Endothelial cell of umbilical vein (primary cell): Measurements from ENCODE around the gene FILIP1L. TPM values are rescaled to one million over a fixed set of nuclear protein-coding genes. Genes with fewer than 3 reads are reported as not detected.
A peak's percentile ranks its signal among the peaks of the same experiment; 100 is the strongest.

Experiments
- BruUV-seq: library from RNA; stranded (reverse); fragments of 400-500 nt; replicated peaks from 2 replicates; lab custom pipeline; 2021; lab: Mats Ljungman, UMichigan
- CTCF ChIA-PET: fragments of 300-600, 350-600 bp; sonication (Branson Sonifier 250); formaldehyde crosslinking; loops from one replicate; lab custom pipeline; 2021; ENCODE audit warnings: antibody characterized with exemption, inconsistent platforms; lab: Charles Lee
- POLR2A ChIA-PET: fragments of 300-600, 350-600 bp; sonication (Branson Sonifier 250); formaldehyde crosslinking; loops from one replicate; lab custom pipeline; 2021; ENCODE audit warnings: antibody characterized with exemption, inconsistent platforms; lab: Charles Lee
- DNase-seq: peaks from one replicate; pipeline ENCODE4 v3.0.0-alpha.2; 2011; ENCODE audit warnings: low read depth, low spot score
- FAIRE-seq: peaks from 2 replicates; lab custom pipeline; 2011; peaks lifted over from hg19 to GRCh38; lab: Jason Lieb, UNC
- H2AFZ ChIP-seq: 2 replicates; pipeline ENCODE4 v1.6.0; 2012; ENCODE audit warnings: low read depth, low read length, control low read depth, inconsistent platforms
- H3K27ac ChIP-seq: 2 replicates; pipeline ENCODE4 v1.5.1; 2011; ENCODE audit warnings: low read depth, mild to moderate bottlenecking, control low read depth, low read length, moderate library complexity; ENCODE audit not compliant: insufficient read depth
- H3K27me3 ChIP-seq, 2 experiments: 2 replicates each; pipeline versions ENCODE4 v1.6.0 to v1.6.1; 2011; ENCODE audit warnings: low read length in 2 of 2, mixed read lengths in 1 of 2; ENCODE audit not compliant: control insufficient read depth in 2 of 2, insufficient read depth in 2 of 2
- H3K36me3 ChIP-seq, 2 experiments: 2 replicates in 1 of 2; 3 replicates in 1 of 2; pipeline ENCODE4 v1.5.1; 2011; ENCODE audit warnings: low read length in 2 of 2, mild to moderate bottlenecking in 1 of 2, moderate library complexity in 1 of 2; ENCODE audit not compliant: control insufficient read depth in 2 of 2, insufficient read depth in 2 of 2; ENCODE audit errors: extremely low read depth in 1 of 2
- H3K4me1 ChIP-seq: 3 replicates; pipeline ENCODE4 v1.5.1; 2011; ENCODE audit warnings: mild to moderate bottlenecking, low read length; ENCODE audit not compliant: control insufficient read depth, insufficient read depth; ENCODE audit errors: extremely low read depth
- H3K4me2 ChIP-seq: 2 replicates; pipeline ENCODE4 v1.6.1; 2011; ENCODE audit warnings: low read length, control low read depth, mixed read lengths; ENCODE audit not compliant: insufficient read depth
- H3K4me3 ChIP-seq, 3 experiments: fragments of 200-600 bp in 1 of 3; sonication (generic), shearing (Covaris generic) in 1 of 3; replicated peaks in 1 of 3; 2 replicates each; pipeline ENCODE4 v1.5.1; 2011 to 2016; ENCODE audit warnings: control low read depth in 3 of 3, low read length in 3 of 3, mild to moderate bottlenecking in 2 of 3, inconsistent platforms in 1 of 3, low read depth in 1 of 3, moderate library complexity in 1 of 3; ENCODE audit not compliant: insufficient read depth in 1 of 3
- H3K79me2 ChIP-seq: 2 replicates; pipeline ENCODE4 v1.6.0; 2012; ENCODE audit warnings: low read length, inconsistent platforms; ENCODE audit not compliant: control insufficient read depth, insufficient read depth
- H3K9ac ChIP-seq: replicated peaks from 2 replicates; pipeline ENCODE3; 2011; ENCODE audit warnings: low read length, control low read depth; ENCODE audit not compliant: insufficient read depth; ENCODE audit errors: extremely low read depth
- H3K9me1 ChIP-seq: replicated peaks from 3 replicates; pipeline ENCODE4 v1.6.0; 2011; ENCODE audit warnings: mild to moderate bottlenecking, low read length; ENCODE audit not compliant: control insufficient read depth, insufficient read depth; ENCODE audit errors: extremely low read depth
- H3K9me3 ChIP-seq: replicated peaks from 2 replicates; pipeline ENCODE4 v1.5.1; 2012; ENCODE audit warnings: low read length, inconsistent platforms; ENCODE audit not compliant: control insufficient read depth, insufficient read depth
- H4K20me1 ChIP-seq: replicated peaks from 2 replicates; pipeline ENCODE3; 2011; ENCODE audit warnings: mild to moderate bottlenecking, low read length; ENCODE audit not compliant: control insufficient read depth, insufficient read depth; ENCODE audit errors: extremely low read depth
- CTCF ChIP-seq, 2 donors: IDR thresholded peaks; 1 replicate in 1 of 2; 2 replicates in 1 of 2; pipeline ENCODE4 v1.5.1; 2011; ENCODE audit warnings: low read length in 2 of 2, mild to moderate bottlenecking in 2 of 2, moderate library complexity in 2 of 2, control low read depth in 1 of 2, inconsistent platforms in 1 of 2, low read depth in 1 of 2; ENCODE audit not compliant: insufficient read depth in 1 of 2; ENCODE audit errors: extremely low read depth in 1 of 2
- EZH2 ChIP-seq: IDR thresholded peaks from 2 replicates; pipeline ENCODE4 v1.6.1; 2012; ENCODE audit warnings: borderline replicate concordance, low read depth, mild to moderate bottlenecking, moderate library complexity, low read length, inconsistent platforms; ENCODE audit not compliant: severe bottlenecking
- FOS ChIP-seq: IDR thresholded peaks from 2 replicates; pipeline ENCODE4 v1.6.1; 2011; ENCODE audit warnings: mild to moderate bottlenecking, low read length, moderate library complexity, borderline replicate concordance; ENCODE audit not compliant: insufficient read depth
- GATA2 ChIP-seq: IDR thresholded peaks from 2 replicates; pipeline ENCODE4 v1.7.0; 2011; ENCODE audit warnings: low read depth, mild to moderate bottlenecking, moderate library complexity, mixed read lengths, low read length; ENCODE audit not compliant: insufficient read length, insufficient read depth
- JUN ChIP-seq: IDR thresholded peaks from 2 replicates; pipeline ENCODE4 v1.6.1; 2011; ENCODE audit warnings: borderline replicate concordance, low read depth; ENCODE audit not compliant: insufficient read length, insufficient read depth
- MAX ChIP-seq: IDR thresholded peaks from 2 replicates; pipeline ENCODE4 v1.6.1; 2011; ENCODE audit not compliant: insufficient read depth, insufficient read length
- MYC ChIP-seq: IDR thresholded peaks from one replicate; pipeline ENCODE4 v1.6.1; 2011; ENCODE audit warnings: mild to moderate bottlenecking, low read depth, low read length
- POLR2A ChIP-seq: IDR thresholded peaks from 2 replicates; pipeline ENCODE4 v1.6.1; 2012; ENCODE audit warnings: low read depth, mild to moderate bottlenecking, control low read depth, low read length
- POLR2AphosphoS5 ChIP-seq: IDR thresholded peaks from 2 replicates; pipeline ENCODE4 v1.6.1; 2012; ENCODE audit warnings: low read depth, mild to moderate bottlenecking, control low read depth, low read length, moderate library complexity; ENCODE audit not compliant: insufficient read depth
- dilution Hi-C: fragments of 300-500 bp; cut with MboI; formaldehyde crosslinking; loops from one replicate; pipeline ENCODE4 v1.15.0; 2019; ENCODE audit warnings: low sequenced_read_pairs; ENCODE audit not compliant: extremely low pct_ligation_motif_present
- intact Hi-C: fragments of 100-400 bp; cut with micrococcal nuclease; formaldehyde crosslinking; loops from one replicate; pipeline ENCODE4 v1.10.0; 2022
- polyA plus RNA-seq, 4 experiments: library from polyadenylated mRNA; depleted of rRNA in 3 of 4; stranded (reverse) in 3 of 4; unstranded in 1 of 4; fragments of >200 nt; gene quantifications; 2 replicates each; pipeline versions ENCODE4 v1.2.1 to v1.2.3, GENCODE V29; 2011 to 2012; ENCODE audit warnings: missing spikeins in 1 of 4
- total RNA-seq: library from RNA; stranded (reverse); gene quantifications from 2 replicates; pipeline ENCODE4 v1.2.3, GENCODE V29; 2021

The FILIP1L gene
- total and polyA plus RNA-seq, 2 donors (not counting 3 experiments of a cell fraction or from before 2014, with no cell fraction given) = 26.0 to 29.9 TPM

- no peak overlapping the region for H3K9ac ChIP-seq
- FAIRE-seq = peak; percentile 21
- no peaks in the 10 kb centered on the region for H4K20me1 ChIP-seq
- intact Hi-C loops (no loop called here), dilution Hi-C loops (no loop called here)
- no peak overlapping the region for H3K4me2 ChIP-seq
- H3K4me1 ChIP-seq = peaks cover 4% of the 10 kb centered on the region
- ChIA-PET CTCF (no interaction called here), POLR2A (no interaction called here)
- TF ChIP-seq MAX (no peak), CTCF (IDR thresholded peaks at IDR 0.05; ENCODE audit: extremely low read depth in 1 of 2, insufficient read depth in 1 of 2, low read depth in 1 of 2, low read length in 2 of 2) (no peak), GATA2 (no peak), POLR2A (no peak), MYC (no peak), POLR2AphosphoS5 (no peak), FOS (no peak), JUN (no peak), EZH2 (no peak)
- no peaks in the 10 kb centered on the region for H3K27me3 ChIP-seq
- no peaks in the 10 kb centered on the region for H3K9me1 ChIP-seq
- H3K27ac ChIP-seq = no peak overlapping the region
- H2AFZ ChIP-seq = no peak overlapping the region
- no TSS peak for BruUV-seq
- no peaks in the 10 kb centered on the region for H3K36me3 ChIP-seq
- no peak overlapping the region for H3K4me3 ChIP-seq
- H3K9me3 ChIP-seq = no peaks in the 10 kb centered on the region
- no peaks in the 10 kb centered on the region for H3K79me2 ChIP-seq
- no peak for DNase-seq
Measured at GRCh38 chr3:99967796-99968195, 146.5 kb downstream of the FILIP1L start.
